KG1 (cell line): ENCODE results near the gene KIRREL3.

Experiments used
- DNase-seq: peaks from one replicate; lab custom pipeline; 2025; lab: John Stamatoyannopoulos, UW

KIRREL3 gene

DNA sequence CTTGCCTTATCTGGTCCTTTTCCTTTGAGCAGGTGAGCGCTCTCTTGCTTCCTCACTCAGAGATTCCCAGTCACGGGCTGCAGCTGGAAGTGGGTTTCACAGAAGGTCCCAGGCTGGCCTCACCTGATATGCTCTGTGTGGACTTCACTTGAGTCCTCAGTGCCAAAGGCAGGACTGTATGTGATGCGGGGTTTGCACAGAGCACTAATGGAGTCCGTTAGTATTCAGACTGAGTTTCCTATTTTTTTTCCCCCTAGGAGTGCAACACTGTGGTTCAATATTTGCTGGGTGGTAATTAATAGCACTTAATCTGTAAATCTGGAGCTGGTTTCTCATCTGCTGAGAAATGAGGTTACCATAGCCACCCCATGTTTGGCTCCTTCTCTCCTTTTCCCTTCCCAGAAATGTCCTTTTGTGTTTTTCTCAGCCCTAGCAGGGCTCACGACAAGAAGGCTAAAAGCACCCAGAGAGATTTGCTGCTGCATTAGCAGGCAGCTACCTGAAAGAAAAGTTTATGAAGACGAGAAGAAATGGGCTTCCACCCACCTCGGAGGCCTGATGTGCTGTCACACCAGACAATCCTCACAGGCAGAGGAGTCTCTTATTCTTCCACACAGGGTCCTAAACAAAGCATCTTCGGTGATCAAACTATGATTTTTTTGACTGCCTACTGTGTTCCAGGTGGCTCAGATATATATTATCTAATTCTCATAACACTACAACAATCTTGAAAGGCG, 262.1 kb downstream of the KIRREL3 start:
- no peak for DNase-seq

DNA sequence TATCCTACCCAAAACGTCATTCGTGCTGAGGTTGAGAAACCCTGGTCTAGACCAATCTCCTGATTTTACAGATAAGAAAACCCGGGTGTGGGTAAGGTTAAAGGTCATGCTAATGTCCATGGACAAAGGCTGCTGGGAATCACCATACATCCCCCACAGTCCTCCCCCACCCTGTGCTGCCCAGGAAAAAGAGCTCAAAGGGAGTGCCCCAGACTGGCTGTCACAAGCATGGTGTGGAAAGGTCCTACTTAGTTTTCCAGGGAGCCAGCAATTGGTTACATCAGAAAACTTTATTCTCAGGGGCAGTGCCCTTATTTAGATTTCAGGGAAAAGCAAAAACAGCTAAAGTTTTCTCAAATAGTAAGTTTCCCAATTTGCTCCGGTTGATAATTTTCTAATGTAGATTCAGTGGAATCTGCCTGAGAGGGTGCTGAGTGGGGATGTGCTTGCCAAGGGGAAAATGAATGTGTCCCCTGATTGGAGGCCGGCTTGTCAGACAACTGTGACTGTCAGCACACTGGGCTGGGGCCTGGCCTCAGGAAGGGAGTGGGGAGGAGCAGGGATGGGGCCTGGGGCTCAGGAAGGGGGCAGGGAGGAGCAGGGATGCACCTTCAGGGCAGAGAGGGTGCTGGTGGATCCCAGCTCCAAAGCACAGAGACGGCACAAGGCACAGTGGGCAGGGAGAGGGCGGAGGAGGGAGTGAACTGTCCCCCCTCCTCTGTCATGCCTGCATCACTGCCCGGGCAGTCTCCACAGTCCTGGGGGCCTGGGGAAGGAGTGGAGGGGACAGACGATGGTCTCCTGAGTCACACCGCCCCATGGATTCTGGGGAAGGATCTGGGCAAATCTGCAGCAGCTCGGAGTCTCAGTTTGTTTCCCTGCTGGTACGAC, 263.6 kb downstream of the KIRREL3 start:
- no peak for DNase-seq

DNA sequence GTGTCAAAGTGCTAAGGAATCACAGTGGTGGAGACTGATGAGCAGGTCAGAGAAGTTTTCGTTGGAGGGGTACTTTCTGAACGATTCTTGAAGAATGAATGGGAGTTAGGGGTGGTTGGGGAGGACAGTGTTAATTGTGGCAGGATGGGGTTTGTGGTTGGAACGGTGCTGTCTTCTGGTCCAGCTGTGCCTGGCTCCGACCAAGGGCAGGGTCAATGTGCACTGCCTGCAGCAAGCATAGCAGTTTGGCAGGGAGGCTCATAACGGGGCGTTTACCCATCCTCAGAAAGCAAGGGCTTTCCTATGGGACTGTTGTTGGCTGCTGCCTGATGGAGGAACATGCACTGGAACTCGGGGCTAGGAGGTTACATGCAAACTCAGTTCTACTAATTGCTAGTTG, 265.8 kb downstream of the KIRREL3 start:
- no peak for DNase-seq

- no peak for DNase-seq
These were observed 266.9 kb downstream of the KIRREL3 start for GRCh38 chr11:126733685-126734084.

GRCh38 chr11:126732981-126733380, 267.6 kb downstream of the KIRREL3 start:
- DNase-seq = no peak

GRCh38 chr11:126731576-126732142, 268.9 kb downstream of the KIRREL3 start:
- DNase-seq = no peak

DNA sequence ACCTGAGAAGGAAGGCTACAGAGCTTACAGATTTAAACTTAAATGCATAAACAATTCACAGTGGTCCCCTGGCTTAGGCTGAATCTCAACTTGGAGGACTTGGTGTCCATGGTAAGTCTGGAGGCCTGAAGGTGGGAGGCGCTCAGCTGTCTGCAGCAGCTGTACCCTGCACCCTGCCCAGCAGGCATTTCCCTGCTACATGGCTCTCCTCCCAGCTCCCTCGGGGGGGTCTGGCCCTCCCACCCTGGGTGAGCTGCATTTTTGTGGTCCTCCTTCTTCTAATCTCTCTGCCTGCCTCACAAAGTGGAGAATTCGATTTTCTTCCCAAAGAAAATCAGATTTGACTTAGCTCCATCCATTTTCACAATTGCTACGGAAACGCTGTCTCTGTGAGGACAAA, 273.2 kb downstream of the KIRREL3 start:
- no peak for DNase-seq

GRCh38 chr11:126725521-126725920, 275.0 kb downstream of the KIRREL3 start:
- no peak for DNase-seq

GRCh38 chr11:126725043-126725442, 275.5 kb downstream of the KIRREL3 start:
- DNase-seq = no peak

GRCh38 chr11:126723665-126724045, 276.9 kb downstream of the KIRREL3 start:
- DNase-seq = no peak

DNA sequence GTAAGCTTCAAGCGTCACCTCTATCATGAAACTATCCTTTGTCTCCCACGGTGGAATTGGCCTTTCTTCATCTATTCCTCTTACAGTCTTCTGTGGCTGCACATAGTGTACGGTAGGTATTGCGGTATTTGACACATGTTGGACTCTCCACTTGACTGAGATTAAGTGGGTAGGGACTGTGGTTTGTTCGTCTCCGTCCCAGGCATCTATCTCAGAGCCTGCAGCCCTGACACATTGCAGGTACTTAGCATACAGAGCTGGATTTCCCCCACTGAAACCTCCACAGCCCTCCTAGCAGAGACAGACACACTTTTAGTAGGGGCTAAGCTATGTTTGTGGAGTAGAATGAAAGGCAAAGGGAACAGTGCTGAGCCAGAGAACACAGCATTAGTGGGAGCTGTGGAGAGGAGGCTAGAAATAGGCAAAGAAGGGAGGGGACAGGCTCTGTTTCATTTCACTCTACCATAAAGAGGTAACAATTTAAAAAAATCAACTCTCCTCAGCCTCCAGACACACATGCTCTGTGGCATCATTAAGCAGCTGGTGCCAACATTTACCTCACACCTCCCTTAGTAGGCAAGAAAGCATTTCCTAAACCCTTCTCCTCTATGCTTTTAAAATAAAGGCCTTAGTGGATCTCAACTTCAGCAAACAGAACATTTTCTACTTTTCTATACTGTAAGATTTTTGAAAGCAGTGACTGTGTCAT, 277.5 kb downstream of the KIRREL3 start:
- no peak for DNase-seq

DNA sequence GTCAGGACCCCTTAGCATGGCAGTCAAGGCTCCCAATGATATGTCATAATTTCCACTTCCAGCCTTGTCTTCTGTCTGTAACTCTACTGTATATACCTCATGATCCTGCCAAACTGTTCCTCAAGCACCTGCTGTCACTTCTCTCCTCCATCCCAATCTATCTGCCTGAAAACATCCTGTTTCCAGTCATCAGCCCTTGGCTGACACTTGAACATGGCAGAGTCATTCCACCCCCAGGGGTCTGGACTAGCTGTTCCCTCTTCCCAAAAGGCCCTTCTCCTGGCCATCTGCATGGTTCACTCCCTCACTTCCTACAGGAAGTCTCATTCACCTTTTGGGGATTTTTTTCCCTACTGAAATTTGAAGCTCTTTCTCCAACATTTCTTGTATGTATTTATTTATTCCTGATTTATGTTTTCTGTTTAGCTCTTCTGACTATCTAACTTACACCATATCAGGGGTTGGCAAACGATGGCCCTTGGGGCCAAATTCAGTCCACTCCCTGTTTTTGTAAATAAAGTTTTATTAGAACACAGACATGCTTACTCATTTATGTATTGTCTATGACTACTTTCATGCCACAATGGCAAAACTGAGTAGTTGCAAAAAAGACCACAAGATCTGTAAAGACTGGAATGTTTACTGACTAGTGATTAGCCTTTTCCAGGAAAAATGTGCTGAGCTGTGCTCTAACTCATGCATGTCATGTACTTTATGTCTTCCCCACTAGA, 278.4 kb downstream of the KIRREL3 start:
- DNase-seq = no peak

DNA sequence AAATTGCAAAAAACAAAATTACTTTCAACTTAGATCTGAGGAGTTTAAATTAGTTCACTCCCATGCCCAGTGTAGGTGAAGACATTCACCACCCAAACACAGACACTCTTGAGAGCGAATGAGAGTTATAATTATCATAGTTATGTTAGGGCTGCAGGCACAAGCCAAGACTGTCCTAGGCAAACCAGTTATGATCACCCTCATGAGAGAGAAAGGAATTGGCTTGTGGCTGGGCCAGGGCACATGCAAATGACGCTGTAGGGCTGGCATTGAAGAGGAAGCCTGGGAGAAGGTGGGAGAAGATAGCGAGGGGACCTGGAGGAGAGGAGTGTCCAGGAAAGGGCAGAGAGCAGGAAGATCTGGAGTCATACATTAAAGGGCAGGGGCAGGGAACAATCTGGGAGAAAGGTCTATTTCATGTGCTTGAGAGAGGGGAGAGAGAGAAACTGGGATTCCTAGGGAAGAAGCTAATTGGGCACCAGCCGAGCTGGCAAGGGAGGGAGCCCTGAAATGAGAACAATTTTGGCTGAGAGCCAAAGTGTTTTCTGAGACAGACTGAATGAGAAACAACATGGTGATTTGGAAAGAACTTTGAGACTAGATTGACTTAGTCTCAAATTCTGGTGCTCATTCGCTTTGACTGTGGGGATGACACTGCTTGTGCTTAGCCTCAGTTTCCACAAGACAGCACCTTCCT, 279.9 kb downstream of the KIRREL3 start:
- DNase-seq = no peak

GRCh38 chr11:126719740-126720139, 280.8 kb downstream of the KIRREL3 start:
- no peak for DNase-seq

- no peak for DNase-seq
These were observed 282.3 kb downstream of the KIRREL3 start for GRCh38 chr11:126718276-126718675.

GRCh38 chr11:126716456-126717083, 284.0 kb downstream of the KIRREL3 start:
- DNase-seq = peak; percentile 10

GRCh38 chr11:126713806-126714205, 286.8 kb downstream of the KIRREL3 start:
- DNase-seq = no peak

GRCh38 chr11:126711977-126712625, 288.5 kb downstream of the KIRREL3 start:
- DNase-seq = no peak

DNA sequence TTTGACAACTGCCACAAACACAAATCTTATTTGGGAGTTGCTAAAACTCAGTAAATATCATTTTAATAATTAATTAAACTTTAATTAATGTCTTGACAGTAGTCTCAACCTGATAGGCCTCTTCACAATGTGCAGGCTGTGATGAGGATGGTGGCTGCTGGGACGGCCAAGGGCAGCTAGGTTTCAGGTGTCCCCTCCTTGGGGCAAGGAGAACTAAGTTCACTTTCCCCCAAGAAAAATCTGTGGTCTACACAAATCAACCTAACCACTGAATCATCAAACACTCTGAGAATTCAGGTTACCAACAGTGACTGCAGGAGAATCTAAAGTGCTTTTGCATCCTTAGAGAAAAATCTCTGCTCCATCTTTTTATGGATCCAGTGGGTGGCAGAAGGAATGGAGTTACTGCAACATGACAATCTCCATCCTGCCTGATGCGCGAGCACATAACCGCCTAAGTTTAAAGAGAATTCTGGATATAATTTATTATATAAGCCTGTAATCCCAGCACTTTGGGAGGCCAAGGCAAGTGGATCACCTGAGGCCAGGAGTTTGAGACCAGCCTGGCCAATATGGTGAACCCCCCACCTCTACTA, 289.7 kb downstream of the KIRREL3 start:
- DNase-seq = no peak

GRCh38 chr11:126707498-126707897, 293.1 kb downstream of the KIRREL3 start:
- DNase-seq = no peak
